Body of pancreas (tissue), 4 donors: Measurements from ENCODE around the gene RFX8.

Experiments
- CTCF ChIP-seq, 7 experiments: fragments of 450-650 bp in 4 of 7; fragments of 200-600 bp in 3 of 7; sonication (generic) in 3 of 7; IDR thresholded peaks; one replicate each; pipeline ENCODE4 v1.5.1; 2016 to 2019; ENCODE audit warnings: antibody characterized with exemption in 7 of 7
- POLR2A ChIP-seq, 3 donors: fragments of 450-650 bp; IDR thresholded peaks; one replicate each; pipeline ENCODE4 v1.6.1; 2016; ENCODE audit warnings: antibody characterized with exemption in 3 of 3, mild to moderate bottlenecking in 2 of 3

- TF ChIP-seq CTCF (IDR thresholded peaks at IDR 0.05) (no peak), POLR2A (IDR thresholded peaks at IDR 0.05) (no peak)
Observed at GRCh38 chr2:101388232-101388631, 86.7 kb downstream of the RFX8 start.
